GM18505 (cell line): ENCODE results near the gene MRPL43.

Source experiments
- ATAC-seq: cut with Tn5 transposase; IDR thresholded peaks from one replicate; pipeline ENCODE4 v1.9.1; 2021; ENCODE audit not compliant: unreplicated experiment
- POLR2A ChIP-seq: IDR thresholded peaks from 4 replicates; pipeline ENCODE4 v1.6.1; 2011; ENCODE audit warnings: borderline replicate concordance; ENCODE audit not compliant: insufficient read depth, insufficient read length; ENCODE audit errors: extremely low read depth

MRPL43 gene

DNA sequence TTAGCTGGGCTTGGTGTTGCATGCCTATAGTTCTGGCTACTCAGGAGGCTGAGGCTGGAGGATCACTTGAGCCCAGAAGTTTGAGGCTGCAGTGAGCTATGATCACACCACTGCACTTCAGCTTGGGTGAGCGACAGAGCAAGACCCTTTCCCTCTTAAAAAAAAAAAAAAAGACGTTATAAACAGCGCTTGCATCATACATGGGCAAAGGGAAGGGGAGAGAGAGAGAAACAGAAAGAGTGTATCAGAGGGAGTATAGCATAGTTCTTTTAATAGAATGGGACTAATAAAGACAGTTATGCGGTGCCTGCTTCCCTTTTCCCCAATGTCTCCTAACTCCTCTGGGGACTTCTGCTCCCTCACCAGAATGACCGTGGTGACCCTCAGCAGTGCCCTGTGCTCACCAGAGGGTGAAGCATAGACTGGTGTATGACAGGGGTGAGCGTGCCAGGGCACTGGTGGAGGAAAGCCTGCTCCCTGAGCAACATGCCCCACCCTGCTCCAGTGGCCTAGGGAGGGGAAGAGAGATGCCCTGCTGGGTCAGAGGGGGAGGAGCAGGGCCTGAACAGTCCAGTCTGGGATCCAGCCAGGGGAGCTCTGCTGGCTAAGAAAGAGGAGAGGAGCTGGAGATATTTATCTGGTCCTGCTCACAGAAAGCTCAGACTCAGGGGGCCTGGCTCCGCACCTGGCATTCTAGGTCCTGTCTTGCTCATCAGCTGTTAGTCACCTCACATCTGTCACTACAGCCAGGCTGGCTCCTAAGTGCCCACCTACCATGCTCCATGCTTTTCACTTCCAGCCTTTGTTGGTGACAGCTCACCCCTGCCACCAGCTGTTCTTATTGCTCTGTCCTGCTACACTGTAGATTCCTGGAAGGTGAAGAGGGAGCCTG lies 41.4 kb upstream of the MRPL43 start:
- TF ChIP-seq POLR2A: no peak
- no peak for ATAC-seq

DNA sequence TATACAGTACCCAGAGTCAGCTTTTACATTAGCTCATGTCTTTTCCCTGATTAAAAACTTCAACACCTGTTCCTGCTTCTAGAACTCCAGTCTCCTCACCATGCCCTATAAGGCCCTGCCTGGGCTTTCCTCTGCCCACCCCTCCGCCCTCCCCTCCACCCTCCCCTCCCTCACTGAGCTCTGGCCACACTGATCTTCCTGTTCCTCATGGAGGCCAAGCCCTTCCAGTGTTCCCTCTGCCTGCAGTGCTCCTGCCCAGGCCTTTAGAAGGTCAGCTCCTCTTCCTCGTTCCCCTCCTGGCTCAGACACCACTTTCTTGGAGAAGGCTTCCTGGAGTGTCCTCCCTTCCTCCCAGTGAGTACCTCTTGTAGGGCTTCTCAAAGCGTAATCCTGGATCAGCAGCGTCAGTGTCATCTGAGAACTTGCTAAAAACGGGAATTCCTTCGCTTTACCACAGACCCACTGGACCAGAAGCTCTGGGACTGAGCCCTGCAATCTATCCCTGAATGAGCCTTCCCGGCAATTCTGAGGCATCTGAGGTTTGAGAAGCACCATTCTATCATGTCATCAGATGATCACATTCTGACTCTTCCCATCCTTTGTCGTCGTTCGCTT lies 39.9 kb upstream of the MRPL43 start:
- TF ChIP-seq POLR2A: no peak
- ATAC-seq: no peak

DNA sequence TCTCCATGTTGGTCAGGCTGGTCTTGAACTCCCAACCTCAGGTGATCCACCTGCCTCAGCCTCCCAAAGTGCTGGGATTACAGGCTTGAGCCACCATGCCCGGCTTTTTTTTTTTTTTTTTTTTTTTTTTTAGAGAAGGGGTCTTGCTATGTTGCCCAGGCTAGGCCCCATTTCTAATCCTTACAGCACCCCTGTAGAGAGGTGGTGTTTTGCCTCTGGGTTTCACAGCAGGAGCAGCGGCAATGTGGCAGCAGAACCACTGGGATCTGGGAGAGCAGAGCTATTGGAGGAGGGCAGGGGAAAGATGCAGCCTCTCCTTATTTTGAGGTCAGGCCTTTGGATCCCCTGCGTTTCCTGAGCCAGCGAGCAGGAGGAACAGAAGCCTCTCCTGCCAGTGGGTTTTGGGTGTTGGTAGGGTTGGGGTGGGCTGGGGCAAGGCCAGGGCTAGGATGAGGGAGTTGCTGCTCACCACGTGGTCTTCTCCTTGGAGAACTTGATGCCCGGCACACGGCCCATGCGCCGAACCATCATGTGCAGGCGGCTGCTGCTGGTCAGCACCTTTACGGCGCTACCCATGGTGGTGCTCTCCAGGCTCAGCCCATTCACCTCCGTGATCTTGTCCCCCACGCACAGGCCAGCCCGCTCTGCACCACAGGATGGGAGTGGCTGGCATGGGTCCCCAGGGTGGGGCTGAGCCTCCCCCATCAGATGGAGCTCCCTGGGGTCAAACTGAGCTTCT lies 35.8 kb upstream of the MRPL43 start:
- ATAC-seq: no peak
- TF ChIP-seq POLR2A: no peak

GRCh38 chr10:101021692-101022251 lies 34.5 kb upstream of the MRPL43 start:
- TF ChIP-seq POLR2A: no peak
- no peak for ATAC-seq

- no peak for TF ChIP-seq POLR2A
- no peak for ATAC-seq
Measured at GRCh38 chr10:101021239-101021638, 33.9 kb upstream of the MRPL43 start.

DNA sequence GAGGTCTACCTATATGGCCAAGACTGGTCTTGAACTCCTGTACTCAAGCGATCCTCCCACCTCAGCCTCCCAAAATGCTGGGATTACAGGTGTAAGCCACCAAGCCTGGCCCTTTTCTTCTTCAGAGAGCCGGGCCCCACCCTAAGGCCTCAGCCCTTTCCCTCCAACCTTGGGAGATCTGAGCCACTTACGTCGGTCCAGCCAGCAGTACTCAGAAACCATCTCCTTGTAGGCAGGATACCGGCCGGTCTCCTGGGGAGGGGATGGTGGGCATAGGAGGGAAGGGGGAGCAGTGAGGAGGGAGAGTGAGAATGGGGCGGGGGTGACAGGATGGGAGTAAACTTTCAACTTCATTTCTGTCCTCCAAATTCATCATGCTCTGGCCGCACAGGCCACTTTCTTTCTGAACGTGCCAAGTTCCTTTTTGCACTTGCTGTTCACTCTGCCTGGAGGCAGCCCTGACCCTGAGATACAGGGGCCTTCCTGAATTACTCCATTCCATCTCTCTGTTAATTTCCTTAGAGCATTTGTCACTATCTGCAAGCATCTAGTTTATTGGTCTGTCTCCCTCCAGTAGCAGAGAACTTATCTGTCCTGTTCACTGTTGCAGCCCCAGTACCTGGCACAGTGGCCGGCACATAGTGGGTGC lies 33.3 kb upstream of the MRPL43 start:
- ATAC-seq: no peak
- TF ChIP-seq POLR2A: no peak

DNA sequence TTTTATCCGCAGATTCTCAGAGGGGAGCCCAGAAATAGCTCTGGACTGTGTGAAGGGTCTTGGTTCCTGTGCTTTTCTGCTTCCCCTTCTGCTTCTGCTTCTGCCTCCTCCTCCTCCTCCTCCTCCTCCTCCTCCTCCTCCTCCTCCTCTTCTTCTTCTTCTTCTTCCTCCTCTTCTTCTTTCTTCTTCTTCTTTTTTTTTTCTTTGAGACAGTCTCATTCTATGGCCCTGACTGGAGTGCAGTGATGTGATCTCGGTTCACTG lies 32.1 kb upstream of the MRPL43 start:
- no peak for ATAC-seq
- TF ChIP-seq POLR2A: no peak

GRCh38 chr10:101018600-101019439 lies 31.5 kb upstream of the MRPL43 start:
- no peak for ATAC-seq

GRCh38 chr10:101018118-101018599 lies 30.9 kb upstream of the MRPL43 start:
- no peak for ATAC-seq

More at GRCh38 chr10:101018600-101019439, 31.5 kb upstream of the MRPL43 start:
- no peak for TF ChIP-seq POLR2A

GRCh38 chr10:101016814-101017213 lies 29.5 kb upstream of the MRPL43 start:
- no peak for ATAC-seq
- no peak for TF ChIP-seq POLR2A

More at GRCh38 chr10:101018118-101018599, 30.9 kb upstream of the MRPL43 start:
- no peak for TF ChIP-seq POLR2A

- no peak for TF ChIP-seq POLR2A
- ATAC-seq: no peak
Measured at GRCh38 chr10:101015582-101015973, 28.3 kb upstream of the MRPL43 start.

DNA sequence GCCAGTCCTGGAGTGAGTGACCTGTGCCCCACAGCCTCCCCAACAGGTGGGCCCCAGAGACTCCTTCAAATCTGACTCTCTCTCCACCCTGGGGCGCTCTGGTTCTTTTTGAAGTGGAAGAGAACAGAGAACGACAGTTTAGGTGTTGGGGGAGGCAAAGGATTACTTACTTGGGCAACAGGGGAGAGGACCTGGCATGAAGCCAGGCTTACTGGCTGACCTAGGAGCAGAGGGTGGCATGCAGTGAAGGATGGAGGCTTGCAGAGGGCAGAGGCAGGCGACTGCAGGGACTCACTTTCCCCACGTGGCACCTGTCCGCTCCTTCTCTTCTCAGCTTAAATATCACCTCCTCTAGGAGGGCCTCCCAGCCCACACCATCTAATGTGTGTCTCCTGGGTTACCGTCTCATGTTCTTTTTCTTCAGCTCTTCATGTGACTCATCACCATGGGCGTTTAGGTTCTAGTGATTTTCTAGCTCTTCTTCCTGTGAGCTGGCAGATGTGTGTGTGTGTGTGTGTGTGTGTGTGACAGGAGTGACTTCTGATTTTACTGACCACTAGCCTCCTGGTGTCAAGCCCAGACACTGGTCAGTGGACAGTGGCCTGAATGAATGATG lies 27.8 kb upstream of the MRPL43 start:
- no peak for ATAC-seq
- no peak for TF ChIP-seq POLR2A

DNA sequence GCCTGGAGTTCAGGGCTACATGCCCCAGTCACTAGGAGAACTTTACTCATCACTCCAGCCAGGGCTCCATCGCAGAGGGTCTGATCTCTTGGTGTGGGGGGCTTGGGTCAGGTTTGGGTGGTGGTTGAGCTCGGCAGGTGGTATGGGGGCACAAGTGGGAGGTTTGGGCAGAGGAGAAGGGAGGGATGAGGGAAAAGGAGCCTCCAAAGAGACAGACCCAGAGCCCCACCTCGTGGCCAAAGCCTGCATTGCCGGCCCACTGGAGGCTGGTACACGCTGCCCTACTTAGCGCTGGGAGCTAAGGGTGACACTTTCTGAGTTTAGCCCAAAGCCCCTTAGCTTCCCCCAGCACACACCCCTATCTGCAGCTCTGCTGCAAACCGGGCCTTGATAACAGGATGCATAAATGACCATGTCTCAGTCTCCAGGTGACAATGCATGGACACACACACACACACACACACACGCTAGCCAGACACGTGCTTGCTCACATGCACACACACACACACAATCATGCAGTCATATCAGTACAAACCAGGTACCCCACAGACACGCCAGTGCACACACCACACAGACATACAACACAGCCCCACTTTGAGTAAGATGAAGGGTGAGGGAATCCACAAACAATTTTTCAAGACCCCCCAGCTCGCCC lies 27.1 kb upstream of the MRPL43 start:
- ATAC-seq: no peak
- TF ChIP-seq POLR2A: no peak
